Memory B cell (primary cell): Measurements from ENCODE around the gene TGM5.
A peak's percentile ranks its signal among the peaks of the same experiment; 100 is the strongest.

Experiments
- ATAC-seq: fragments of 150-1000 bp; cut with Tn5 transposase; 2 replicates; pipeline ENCODE4 v1.10.0; 2021; ENCODE audit warnings: low read depth, mild to moderate bottlenecking, moderate library complexity
- DNase-seq, 2 donors: peaks; one replicate each; pipeline ENCODE4 v3.0.0; 2022; ENCODE audit warnings: low spot score in 2 of 2
- H3K27ac Mint-ChIP-seq: one replicate; pipeline ENCODE4 v1.8.0; 2022; ENCODE audit warnings: mild to moderate bottlenecking, moderate library complexity, mixed read lengths
- H3K27me3 Mint-ChIP-seq: one replicate; pipeline ENCODE4 v1.8.0; 2022; ENCODE audit warnings: mixed read lengths
- H3K36me3 Mint-ChIP-seq: one replicate; pipeline ENCODE4 v1.8.0; 2022; ENCODE audit warnings: mild to moderate bottlenecking, mixed read lengths
- H3K4me1 Mint-ChIP-seq: one replicate; pipeline ENCODE4 v1.8.0; 2022; ENCODE audit warnings: mixed read lengths
- H3K4me3 Mint-ChIP-seq: one replicate; pipeline ENCODE4 v1.8.0; 2022; ENCODE audit warnings: mild to moderate bottlenecking, moderate library complexity, mixed read lengths
- H3K9me3 Mint-ChIP-seq: one replicate; pipeline ENCODE4 v1.8.0; 2022; ENCODE audit warnings: mixed read lengths

The TGM5 gene

GRCh38 chr15:43270113-43270665, 3.5 kb upstream of the TGM5 start:
- Mint-ChIP-seq H3K36me3 (peaks cover 7% of the 10 kb centered on the region), H3K9me3 (peaks cover 2% of the 10 kb centered on the region), H3K27ac (peak overlapping the region; percentile 91), H3K4me1 (peaks cover 24% of the 10 kb centered on the region), H3K4me3 (peak overlapping the region; percentile 74), H3K27me3 (no peaks in the 10 kb centered on the region)
- ATAC-seq (no peak), DNase-seq (no peak)

GRCh38 chr15:43268111-43269105, 1.7 kb upstream of the TGM5 start:
- DNase-seq (no peak), ATAC-seq (no peak)
- H3K27ac Mint-ChIP-seq, result no peak overlapping the region
- no peaks in the 10 kb centered on the region for H3K27me3 Mint-ChIP-seq
- H3K4me1 Mint-ChIP-seq, result peaks cover 23% of the 10 kb centered on the region
- peaks cover 6% of the 10 kb centered on the region for H3K36me3 Mint-ChIP-seq
- H3K4me3 Mint-ChIP-seq, result no peak overlapping the region
- peaks cover 2% of the 10 kb centered on the region for H3K9me3 Mint-ChIP-seq

- Mint-ChIP-seq H3K36me3 (peaks cover 6% of the 10 kb centered on the region), H3K27ac (no peak overlapping the region), H3K9me3 (peaks cover 2% of the 10 kb centered on the region), H3K4me1 (peaks cover 22% of the 10 kb centered on the region), H3K27me3 (no peaks in the 10 kb centered on the region), H3K4me3 (no peak overlapping the region)
- no peak for ATAC-seq
- DNase-seq, result no peak
Measured at GRCh38 chr15:43267439-43267838, 711 bp upstream of the TGM5 start.

GRCh38 chr15:43266386-43266785, 342 bp downstream of the TGM5 start:
- DNase-seq (no peak), ATAC-seq (no peak)
- peaks cover 3% of the 10 kb centered on the region for H3K27me3 Mint-ChIP-seq
- H3K4me3 Mint-ChIP-seq, result no peak overlapping the region
- H3K9me3 Mint-ChIP-seq, result peaks cover 2% of the 10 kb centered on the region
- peaks cover 6% of the 10 kb centered on the region for H3K36me3 Mint-ChIP-seq
- H3K4me1 Mint-ChIP-seq, result peaks cover 24% of the 10 kb centered on the region
- no peak overlapping the region for H3K27ac Mint-ChIP-seq

- ATAC-seq (no peak), DNase-seq (no peak)
- Mint-ChIP-seq H3K36me3 (no peaks in the 10 kb centered on the region), H3K4me3 (no peak overlapping the region), H3K27ac (no peak overlapping the region), H3K27me3 (peaks cover 3% of the 10 kb centered on the region), H3K4me1 (peaks cover 2% of the 10 kb centered on the region), H3K9me3 (no peaks in the 10 kb centered on the region)
Measured at GRCh38 chr15:43260011-43260615, 6.6 kb downstream of the TGM5 start.

GRCh38 chr15:43258781-43259180, 7.9 kb downstream of the TGM5 start:
- H3K27ac Mint-ChIP-seq, result no peak overlapping the region

GRCh38 chr15:43256341-43256740, 10.4 kb downstream of the TGM5 start:
- no peaks in the 10 kb centered on the region for H3K9me3 Mint-ChIP-seq
- DNase-seq (no peak), ATAC-seq (no peak)
- H3K27ac Mint-ChIP-seq, result no peak overlapping the region
- no peaks in the 10 kb centered on the region for H3K27me3 Mint-ChIP-seq
- peaks cover 21% of the 10 kb centered on the region for H3K4me1 Mint-ChIP-seq
- no peak overlapping the region for H3K4me3 Mint-ChIP-seq
- H3K36me3 Mint-ChIP-seq, result no peaks in the 10 kb centered on the region

More at GRCh38 chr15:43258781-43259180, 7.9 kb downstream of the TGM5 start:
- H3K9me3 Mint-ChIP-seq, result no peaks in the 10 kb centered on the region
- no peak for DNase-seq
- H3K27me3 Mint-ChIP-seq, result peaks cover 3% of the 10 kb centered on the region
- no peak for ATAC-seq
- peaks cover 11% of the 10 kb centered on the region for H3K4me1 Mint-ChIP-seq
- no peaks in the 10 kb centered on the region for H3K36me3 Mint-ChIP-seq
- no peak overlapping the region for H3K4me3 Mint-ChIP-seq

- Mint-ChIP-seq H3K4me3 (no peak overlapping the region), H3K27ac (no peak overlapping the region), H3K4me1 (peaks cover 21% of the 10 kb centered on the region), H3K36me3 (no peaks in the 10 kb centered on the region), H3K27me3 (no peaks in the 10 kb centered on the region), H3K9me3 (no peaks in the 10 kb centered on the region)
- DNase-seq, result no peak
- ATAC-seq, result no peak
Measured at GRCh38 chr15:43255376-43255775, 11.4 kb downstream of the TGM5 start.

GRCh38 chr15:43253431-43254403, 13.0 kb downstream of the TGM5 start:
- H3K9me3 Mint-ChIP-seq, result no peaks in the 10 kb centered on the region
- H3K36me3 Mint-ChIP-seq, result no peaks in the 10 kb centered on the region
- H3K27me3 Mint-ChIP-seq, result no peaks in the 10 kb centered on the region
- peak overlapping the region; percentile 57 for H3K4me3 Mint-ChIP-seq
- H3K27ac Mint-ChIP-seq, result peak overlapping the region; percentile 78
- ATAC-seq, result peak; percentile 96
- peak; percentile 38 to 64 for DNase-seq
- H3K4me1 Mint-ChIP-seq, result peaks cover 25% of the 10 kb centered on the region

GRCh38 chr15:43251871-43252250, 14.9 kb downstream of the TGM5 start:
- H3K27ac Mint-ChIP-seq, result no peak overlapping the region
- ATAC-seq, result no peak
- no peaks in the 10 kb centered on the region for H3K9me3 Mint-ChIP-seq
- no peak for DNase-seq
- no peaks in the 10 kb centered on the region for H3K27me3 Mint-ChIP-seq
- peaks cover 25% of the 10 kb centered on the region for H3K4me1 Mint-ChIP-seq
- H3K36me3 Mint-ChIP-seq, result no peaks in the 10 kb centered on the region
- no peak overlapping the region for H3K4me3 Mint-ChIP-seq

GRCh38 chr15:43251185-43251870, 15.4 kb downstream of the TGM5 start:
- Mint-ChIP-seq H3K27ac (no peak overlapping the region), H3K27me3 (no peaks in the 10 kb centered on the region), H3K4me1 (peaks cover 25% of the 10 kb centered on the region), H3K4me3 (no peak overlapping the region), H3K9me3 (peaks cover 2% of the 10 kb centered on the region), H3K36me3 (no peaks in the 10 kb centered on the region)
- ATAC-seq (no peak), DNase-seq (no peak)

GRCh38 chr15:43250785-43251184, 15.9 kb downstream of the TGM5 start:
- H3K36me3 Mint-ChIP-seq, result no peaks in the 10 kb centered on the region
- H3K4me1 Mint-ChIP-seq, result peaks cover 25% of the 10 kb centered on the region
- ATAC-seq, result no peak

GRCh38 chr15:43249699-43250203, 17.0 kb downstream of the TGM5 start:
- DNase-seq, result no peak
- Mint-ChIP-seq H3K4me3 (no peak overlapping the region), H3K36me3 (no peaks in the 10 kb centered on the region), H3K27me3 (no peaks in the 10 kb centered on the region), H3K9me3 (peaks cover 2% of the 10 kb centered on the region), H3K27ac (peak overlapping the region; percentile 29), H3K4me1 (peaks cover 24% of the 10 kb centered on the region)
- ATAC-seq, result no peak

More at GRCh38 chr15:43250785-43251184, 15.9 kb downstream of the TGM5 start:
- Mint-ChIP-seq H3K4me3 (no peak overlapping the region), H3K27me3 (no peaks in the 10 kb centered on the region), H3K9me3 (peaks cover 2% of the 10 kb centered on the region), H3K27ac (no peak overlapping the region)
- DNase-seq, result no peak
